ENCODE results near the gene GNB1L.

DNA sequence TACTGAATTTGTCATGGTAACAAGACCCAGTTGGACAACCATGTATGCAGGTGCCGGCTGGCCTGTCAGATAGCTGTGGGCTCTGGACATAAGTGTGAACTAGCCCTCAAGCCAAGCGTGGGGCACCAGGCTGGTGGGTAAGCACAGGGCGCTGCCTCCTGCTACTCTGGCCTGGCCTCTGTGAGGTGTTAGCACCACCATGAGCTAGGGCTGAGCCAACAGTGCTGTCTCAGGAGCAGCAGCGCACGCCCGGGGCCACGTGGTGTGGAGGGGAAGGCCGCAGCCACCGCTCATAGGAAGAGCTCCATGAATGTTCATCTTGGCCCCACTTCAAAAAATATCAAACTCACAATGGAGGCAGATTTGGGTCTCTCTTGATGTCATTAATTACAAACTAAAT is 35.3 kb upstream of the GNB1L start:
- TF ChIP-seq NFIC (IDR thresholded peaks at IDR 0.05; ENCODE audit: low read depth, low read length) (no peak), HDAC2 (IDR thresholded peaks at IDR 0.05) (no peak), ZNF274 (IDR thresholded peaks at IDR 0.05; ENCODE audit: insufficient read depth, insufficient read length) (no peak)
- TF ChIP-seq, protein P1, sequence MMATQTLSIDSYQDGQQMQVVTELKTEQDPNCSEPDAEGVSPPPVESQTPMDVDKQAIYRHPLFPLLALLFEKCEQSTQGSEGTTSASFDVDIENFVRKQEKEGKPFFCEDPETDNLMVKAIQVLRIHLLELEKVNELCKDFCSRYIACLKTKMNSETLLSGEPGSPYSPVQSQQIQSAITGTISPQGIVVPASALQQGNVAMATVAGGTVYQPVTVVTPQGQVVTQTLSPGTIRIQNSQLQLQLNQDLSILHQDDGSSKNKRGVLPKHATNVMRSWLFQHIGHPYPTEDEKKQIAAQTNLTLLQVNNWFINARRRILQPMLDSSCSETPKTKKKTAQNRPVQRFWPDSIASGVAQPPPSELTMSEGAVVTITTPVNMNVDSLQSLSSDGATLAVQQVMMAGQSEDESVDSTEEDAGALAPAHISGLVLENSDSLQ (IDR thresholded peaks at IDR 0.05): no peak
- TF ChIP-seq, protein P2, sequence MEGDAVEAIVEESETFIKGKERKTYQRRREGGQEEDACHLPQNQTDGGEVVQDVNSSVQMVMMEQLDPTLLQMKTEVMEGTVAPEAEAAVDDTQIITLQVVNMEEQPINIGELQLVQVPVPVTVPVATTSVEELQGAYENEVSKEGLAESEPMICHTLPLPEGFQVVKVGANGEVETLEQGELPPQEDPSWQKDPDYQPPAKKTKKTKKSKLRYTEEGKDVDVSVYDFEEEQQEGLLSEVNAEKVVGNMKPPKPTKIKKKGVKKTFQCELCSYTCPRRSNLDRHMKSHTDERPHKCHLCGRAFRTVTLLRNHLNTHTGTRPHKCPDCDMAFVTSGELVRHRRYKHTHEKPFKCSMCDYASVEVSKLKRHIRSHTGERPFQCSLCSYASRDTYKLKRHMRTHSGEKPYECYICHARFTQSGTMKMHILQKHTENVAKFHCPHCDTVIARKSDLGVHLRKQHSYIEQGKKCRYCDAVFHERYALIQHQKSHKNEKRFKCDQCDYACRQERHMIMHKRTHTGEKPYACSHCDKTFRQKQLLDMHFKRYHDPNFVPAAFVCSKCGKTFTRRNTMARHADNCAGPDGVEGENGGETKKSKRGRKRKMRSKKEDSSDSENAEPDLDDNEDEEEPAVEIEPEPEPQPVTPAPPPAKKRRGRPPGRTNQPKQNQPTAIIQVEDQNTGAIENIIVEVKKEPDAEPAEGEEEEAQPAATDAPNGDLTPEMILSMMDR (IDR thresholded peaks at IDR 0.05 in 2 of 3, conservative IDR thresholded peaks at IDR 0.05 in 1 of 3; ENCODE audit: control insufficient read depth in 2 of 3, extremely low read depth in 1 of 3, insufficient read depth in 1 of 3, low read depth in 3 of 3, low read length in 3 of 3): no peak

Data from GM12878 (cell line).